GM13977 (cell line): ENCODE measurements around the gene CNGB1.

Source experiments
- DNase-seq: peaks from one replicate; pipeline ENCODE4 v3.0.0; 2012; ENCODE audit warnings: low spot score
- in situ Hi-C: fragments of 300-500 bp; cut with MboI; formaldehyde crosslinking; loops from one replicate; pipeline ENCODE4 v1.12.0; 2022; ENCODE audit warnings: low sequenced_read_pairs, low pct_unique_long_range_greater_than_20kb, mixed read lengths, inconsistent platforms; ENCODE audit not compliant: unreplicated experiment
- TF ChIP-seq, protein P1 (sequence below): IDR thresholded peaks from 2 replicates; pipeline ENCODE4 v1.5.1; 2012; ENCODE audit warnings: mild to moderate bottlenecking, control low read depth; ENCODE audit not compliant: insufficient read depth; ENCODE audit errors: extremely low read depth, missing control alignments

CNGB1 gene

DNA sequence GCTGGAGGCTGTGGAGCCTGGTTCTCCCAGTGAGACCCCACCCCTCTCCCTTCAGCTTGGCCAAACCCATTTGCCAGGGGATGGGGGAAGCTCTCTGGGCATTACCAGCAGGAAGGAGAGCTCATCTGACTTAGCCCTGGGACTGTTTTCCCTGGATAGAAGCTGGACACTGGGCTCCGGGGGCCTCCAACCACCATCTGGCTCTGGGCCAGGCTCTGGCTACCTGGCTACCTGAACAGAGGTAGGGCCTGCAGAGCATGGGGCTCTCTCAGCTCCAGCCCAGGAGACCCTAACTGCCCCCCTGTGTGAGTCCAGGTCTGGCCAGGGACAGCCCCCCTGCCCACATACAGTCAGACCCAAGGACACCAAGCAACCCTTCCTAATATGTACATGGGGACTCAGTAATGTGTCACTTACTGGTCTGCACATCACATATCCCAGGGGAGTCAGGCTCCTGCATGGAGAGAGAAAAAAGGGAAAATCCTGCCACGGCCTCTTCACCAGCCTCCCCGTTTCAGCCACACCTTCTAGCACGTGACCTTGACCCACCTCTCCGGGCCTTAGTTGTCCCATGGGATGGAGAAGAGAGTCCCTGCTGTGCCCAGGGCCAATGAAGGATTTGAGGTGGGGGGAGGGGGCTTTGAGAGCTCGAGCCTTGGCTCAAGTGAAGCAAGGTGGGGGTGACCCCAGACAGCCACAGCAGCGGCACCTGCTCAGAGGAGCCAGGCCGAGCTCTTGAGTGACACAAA, 13.8 kb downstream of the CNGB1 start:
- in situ Hi-C loops = no loop called here
- TF ChIP-seq, protein P1, sequence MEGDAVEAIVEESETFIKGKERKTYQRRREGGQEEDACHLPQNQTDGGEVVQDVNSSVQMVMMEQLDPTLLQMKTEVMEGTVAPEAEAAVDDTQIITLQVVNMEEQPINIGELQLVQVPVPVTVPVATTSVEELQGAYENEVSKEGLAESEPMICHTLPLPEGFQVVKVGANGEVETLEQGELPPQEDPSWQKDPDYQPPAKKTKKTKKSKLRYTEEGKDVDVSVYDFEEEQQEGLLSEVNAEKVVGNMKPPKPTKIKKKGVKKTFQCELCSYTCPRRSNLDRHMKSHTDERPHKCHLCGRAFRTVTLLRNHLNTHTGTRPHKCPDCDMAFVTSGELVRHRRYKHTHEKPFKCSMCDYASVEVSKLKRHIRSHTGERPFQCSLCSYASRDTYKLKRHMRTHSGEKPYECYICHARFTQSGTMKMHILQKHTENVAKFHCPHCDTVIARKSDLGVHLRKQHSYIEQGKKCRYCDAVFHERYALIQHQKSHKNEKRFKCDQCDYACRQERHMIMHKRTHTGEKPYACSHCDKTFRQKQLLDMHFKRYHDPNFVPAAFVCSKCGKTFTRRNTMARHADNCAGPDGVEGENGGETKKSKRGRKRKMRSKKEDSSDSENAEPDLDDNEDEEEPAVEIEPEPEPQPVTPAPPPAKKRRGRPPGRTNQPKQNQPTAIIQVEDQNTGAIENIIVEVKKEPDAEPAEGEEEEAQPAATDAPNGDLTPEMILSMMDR = no peak

DNA sequence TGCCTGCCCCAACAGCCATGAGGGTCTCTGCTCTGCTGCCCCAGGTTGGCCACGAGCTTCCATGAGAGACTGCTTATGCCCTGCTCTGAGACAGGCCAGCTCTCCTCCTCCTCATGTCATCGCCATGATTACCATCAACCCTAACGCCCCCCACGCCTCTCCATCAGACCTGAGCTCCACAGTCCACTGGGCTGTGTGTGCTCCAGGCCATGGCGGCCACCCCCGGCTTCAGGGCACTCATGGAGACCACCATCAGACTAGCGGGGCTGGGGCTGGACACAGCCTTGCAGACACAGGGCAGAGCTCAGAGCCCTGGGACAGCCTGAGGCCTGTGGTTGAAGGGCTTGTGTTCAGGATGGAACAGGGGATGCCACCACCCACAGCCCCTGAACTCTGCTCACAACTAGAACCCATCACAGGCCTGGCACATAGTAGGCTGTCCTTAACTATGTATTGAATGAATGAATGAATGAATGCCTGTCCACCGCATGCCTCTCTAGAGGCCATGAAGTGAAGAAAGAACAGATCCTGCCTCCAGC, 14.6 kb downstream of the CNGB1 start:
- DNase-seq = no peak
- TF ChIP-seq, protein P1 = no peak
- in situ Hi-C loops = no loop called here

More for the DNA sequence above, 13.8 kb downstream of the CNGB1 start:
- no peak for DNase-seq

DNA sequence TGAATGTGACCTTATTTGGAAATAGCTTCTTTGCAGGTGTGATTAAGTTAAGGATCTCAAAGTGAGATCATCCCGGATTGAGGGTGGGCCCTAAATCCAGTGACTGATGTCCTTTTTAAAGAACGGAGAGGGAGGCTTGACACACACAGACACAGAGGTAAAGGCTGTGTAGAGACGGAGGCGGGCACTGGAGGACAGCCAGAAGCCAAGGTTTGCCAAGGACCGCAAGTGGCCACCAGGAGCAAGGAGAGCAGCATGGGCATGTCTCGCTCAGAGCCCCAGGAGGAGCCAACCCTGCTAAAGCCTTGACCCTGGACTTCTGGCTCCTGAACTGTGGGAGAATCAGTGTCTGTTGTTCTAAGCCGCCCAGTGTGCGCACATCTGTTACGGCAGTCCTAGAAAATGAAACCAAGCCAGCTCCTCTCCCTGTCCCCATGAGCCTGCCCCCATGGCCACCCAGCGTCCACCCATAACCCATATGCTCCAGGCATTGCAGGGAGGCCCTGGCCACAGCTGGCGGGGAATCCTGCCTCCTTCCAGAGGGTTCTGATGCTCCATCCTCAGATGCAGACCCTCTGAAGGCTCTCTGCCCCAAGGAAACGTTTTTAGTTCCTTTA, 15.2 kb downstream of the CNGB1 start:
- in situ Hi-C loops = no loop called here
- DNase-seq = no peak
- TF ChIP-seq, protein P1 = no peak

DNA sequence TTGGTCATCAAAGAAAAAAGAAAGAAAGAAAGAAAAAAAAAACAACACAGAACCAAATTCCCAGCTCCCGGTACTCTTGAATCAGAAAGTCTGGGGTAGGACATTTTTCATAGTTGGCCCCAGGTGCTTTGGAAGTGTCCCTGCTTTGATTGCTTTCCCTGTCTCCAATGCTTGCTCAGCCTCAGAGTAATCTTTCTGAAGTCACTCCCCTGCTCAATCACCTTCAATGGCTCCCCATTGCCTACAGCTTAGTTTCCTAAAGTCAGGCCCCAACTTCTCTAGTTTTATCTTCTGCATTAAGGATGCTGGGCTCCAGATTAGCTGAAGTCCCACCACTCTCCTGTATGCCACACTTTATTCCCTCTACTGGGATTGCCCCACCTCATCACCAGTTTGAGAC, 17.1 kb downstream of the CNGB1 start:
- in situ Hi-C loops = no loop called here

DNA sequence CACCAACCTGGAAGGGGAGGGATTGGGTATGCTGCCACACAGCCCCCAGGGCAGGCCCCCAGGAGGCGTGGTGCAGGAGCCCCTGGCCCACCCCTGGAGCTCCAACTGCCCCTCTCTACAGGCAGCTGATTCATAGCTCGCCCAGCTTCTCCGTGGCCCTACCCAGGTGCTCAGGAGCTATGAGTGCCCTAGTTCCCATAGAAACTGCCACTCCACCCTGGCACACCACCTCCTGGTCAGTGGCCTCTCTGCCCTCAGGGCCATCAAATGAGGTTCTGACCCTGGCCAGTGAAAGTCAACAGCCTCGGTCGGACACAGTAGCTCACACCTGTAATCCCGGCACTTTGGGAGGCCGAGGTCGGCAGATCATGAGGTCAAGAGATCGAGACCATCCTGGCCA, 18.0 kb downstream of the CNGB1 start:
- no peak for DNase-seq
- in situ Hi-C loops = no loop called here
- TF ChIP-seq, protein P1 = no peak

More for the DNA sequence above, 17.1 kb downstream of the CNGB1 start:
- TF ChIP-seq, protein P1 = no peak
- DNase-seq = no peak

DNA sequence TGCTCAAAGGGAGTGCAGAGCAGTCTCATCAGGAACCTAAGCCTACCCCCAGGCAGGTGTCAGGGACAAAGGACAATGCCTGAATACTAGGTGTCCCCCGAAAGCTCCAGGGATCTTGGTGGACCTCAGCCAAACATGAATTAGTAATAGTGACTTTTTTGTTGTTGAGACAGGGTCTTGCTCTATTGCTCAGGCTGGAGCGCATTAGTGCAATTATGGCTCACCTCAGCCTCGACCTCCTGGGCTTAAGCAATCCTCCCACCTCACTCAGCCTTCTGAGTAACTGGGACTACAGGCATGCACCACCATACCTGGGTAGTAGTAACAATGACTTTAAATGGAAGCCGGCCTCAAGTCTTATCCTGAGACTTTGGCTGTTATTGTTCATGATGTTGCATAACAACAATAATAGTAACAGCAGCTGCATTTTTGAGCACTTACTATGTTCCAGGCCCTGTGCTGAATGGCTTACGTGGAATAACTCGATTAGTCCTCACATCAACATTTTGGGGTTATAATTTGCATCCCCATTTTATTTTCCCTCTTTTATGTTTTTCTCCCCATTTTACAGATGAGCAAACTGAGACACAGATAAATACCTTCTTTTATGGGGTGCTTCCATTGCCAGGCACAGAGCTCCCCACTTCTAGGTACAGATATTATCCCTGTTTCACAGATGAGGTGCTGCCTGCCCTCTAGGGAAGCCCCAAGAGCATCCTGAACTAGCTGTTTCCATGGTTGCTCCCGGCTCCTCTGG, 19.5 kb downstream of the CNGB1 start:
- in situ Hi-C loops = no loop called here
- DNase-seq = no peak
- TF ChIP-seq, protein P1 = no peak
